Activated naive CD4-positive, alpha-beta T cell treated with anti-CD3 and anti-CD28 coated beads, Interleukin-2, amount 50 U/mL, for 72 hours (primary cell): ENCODE measurements around the gene GLIS1. TPM values are rescaled to one million over a fixed set of nuclear protein-coding genes. Genes with fewer than 3 reads are reported as not detected.

Experiments used
- ATAC-seq, 2 donors: fragments of 150-1000 bp; cut with Tn5 transposase; 2 replicates each; pipeline ENCODE4 v1.10.0; 2021; ENCODE audit warnings: mild to moderate bottlenecking in 2 of 2, moderate library complexity in 2 of 2
- DNase-seq, 2 donors: peaks; one replicate each; pipeline ENCODE4 v3.0.0; 2021 to 2022; ENCODE audit warnings: low spot score in 2 of 2
- H3K27ac Mint-ChIP-seq, 2 donors: one replicate each; pipeline ENCODE4 v1.8.0; 2022; ENCODE audit warnings: mild to moderate bottlenecking in 2 of 2, mixed read lengths in 2 of 2
- H3K36me3 Mint-ChIP-seq, 2 donors: one replicate each; pipeline ENCODE4 v1.8.0; 2022; ENCODE audit warnings: mixed read lengths in 2 of 2
- H3K9me3 Mint-ChIP-seq, 2 donors: one replicate each; pipeline ENCODE4 v1.8.0; 2022; ENCODE audit warnings: mixed read lengths in 2 of 2
- total RNA-seq, 2 donors: library from RNA; stranded (reverse); gene quantifications; one replicate each; pipeline ENCODE4 v1.2.3, GENCODE V29; 2022

GLIS1 gene
- total RNA-seq, 2 donors from 2014 or later, result not detected

GRCh38 chr1:53517109-53517508, 221.9 kb downstream of the GLIS1 start:
- DNase-seq (no peak), ATAC-seq (no peak)
- Mint-ChIP-seq H3K27ac (no peak overlapping the region), H3K9me3 (no peaks in the 10 kb centered on the region), H3K36me3 (no peaks in the 10 kb centered on the region)

- H3K36me3 Mint-ChIP-seq, result no peaks in the 10 kb centered on the region
- no peak for ATAC-seq
- no peak overlapping the region for H3K27ac Mint-ChIP-seq
- DNase-seq, result no peak
- H3K9me3 Mint-ChIP-seq, result no peaks in the 10 kb centered on the region
Measured at GRCh38 chr1:53516181-53516580, 222.8 kb downstream of the GLIS1 start.

GRCh38 chr1:53514436-53514835, 224.5 kb downstream of the GLIS1 start:
- no peaks in the 10 kb centered on the region for H3K36me3 Mint-ChIP-seq
- DNase-seq (no peak), ATAC-seq (no peak)
- no peak overlapping the region for H3K27ac Mint-ChIP-seq
- no peaks in the 10 kb centered on the region for H3K9me3 Mint-ChIP-seq

GRCh38 chr1:53513846-53514245, 225.1 kb downstream of the GLIS1 start:
- no peak overlapping the region for H3K27ac Mint-ChIP-seq
- ATAC-seq (no peak), DNase-seq (no peak)
- H3K9me3 Mint-ChIP-seq, result no peaks in the 10 kb centered on the region
- no peaks in the 10 kb centered on the region for H3K36me3 Mint-ChIP-seq

GRCh38 chr1:53512807-53513755, 225.9 kb downstream of the GLIS1 start:
- no peak for ATAC-seq
- Mint-ChIP-seq H3K27ac (peak overlapping the region in 1 of 2 donors; percentile 50), H3K36me3 (no peaks in the 10 kb centered on the region), H3K9me3 (no peaks in the 10 kb centered on the region)
- DNase-seq, result no peak

GRCh38 chr1:53511933-53512806, 226.8 kb downstream of the GLIS1 start:
- DNase-seq, result no peak
- H3K9me3 Mint-ChIP-seq, result no peaks in the 10 kb centered on the region
- no peaks in the 10 kb centered on the region for H3K36me3 Mint-ChIP-seq
- no peak overlapping the region for H3K27ac Mint-ChIP-seq
- ATAC-seq, result no peak

GRCh38 chr1:53511323-53511932, 227.5 kb downstream of the GLIS1 start:
- no peaks in the 10 kb centered on the region for H3K36me3 Mint-ChIP-seq
- ATAC-seq (no peak), DNase-seq (no peak)
- no peaks in the 10 kb centered on the region for H3K9me3 Mint-ChIP-seq
- H3K27ac Mint-ChIP-seq, result no peak overlapping the region

GRCh38 chr1:53510215-53510614, 228.7 kb downstream of the GLIS1 start:
- ATAC-seq, result no peak
- no peak for DNase-seq
- no peaks in the 10 kb centered on the region for H3K9me3 Mint-ChIP-seq

GRCh38 chr1:53509775-53510174, 229.2 kb downstream of the GLIS1 start:
- no peak for DNase-seq
- no peak for ATAC-seq
- Mint-ChIP-seq H3K36me3 (no peaks in the 10 kb centered on the region), H3K27ac (no peak overlapping the region), H3K9me3 (no peaks in the 10 kb centered on the region)

More at GRCh38 chr1:53510215-53510614, 228.7 kb downstream of the GLIS1 start:
- Mint-ChIP-seq H3K36me3 (no peaks in the 10 kb centered on the region), H3K27ac (no peak overlapping the region)

- H3K9me3 Mint-ChIP-seq, result no peaks in the 10 kb centered on the region
- no peaks in the 10 kb centered on the region for H3K36me3 Mint-ChIP-seq
- DNase-seq (no peak), ATAC-seq (peak; percentile 23 to 35)
- H3K27ac Mint-ChIP-seq, result peak overlapping the region in 1 of 2 donors; percentile 29
Measured at GRCh38 chr1:53508991-53509666, 229.8 kb downstream of the GLIS1 start.

GRCh38 chr1:53508056-53508990, 230.6 kb downstream of the GLIS1 start:
- ATAC-seq (no peak), DNase-seq (no peak)
- H3K36me3 Mint-ChIP-seq, result no peaks in the 10 kb centered on the region
- H3K9me3 Mint-ChIP-seq, result no peaks in the 10 kb centered on the region
- H3K27ac Mint-ChIP-seq, result no peak overlapping the region

GRCh38 chr1:53507116-53507820, 231.7 kb downstream of the GLIS1 start:
- Mint-ChIP-seq H3K27ac (peak overlapping the region in 1 of 2 donors; percentile 14), H3K36me3 (no peaks in the 10 kb centered on the region), H3K9me3 (no peaks in the 10 kb centered on the region)
- no peak for ATAC-seq
- DNase-seq, result no peak

- no peaks in the 10 kb centered on the region for H3K36me3 Mint-ChIP-seq
- ATAC-seq (no peak), DNase-seq (no peak)
- no peak overlapping the region for H3K27ac Mint-ChIP-seq
- H3K9me3 Mint-ChIP-seq, result no peaks in the 10 kb centered on the region
Measured at GRCh38 chr1:53506355-53507050, 232.5 kb downstream of the GLIS1 start.

GRCh38 chr1:53505891-53506290, 233.1 kb downstream of the GLIS1 start:
- no peak for ATAC-seq
- no peak overlapping the region for H3K27ac Mint-ChIP-seq
- H3K36me3 Mint-ChIP-seq, result no peaks in the 10 kb centered on the region
- H3K9me3 Mint-ChIP-seq, result no peaks in the 10 kb centered on the region
- DNase-seq, result no peak
